Pancreas (tissue), 10 donors: ENCODE results near the gene STIM1. TPM values are rescaled to one million over a fixed set of nuclear protein-coding genes. Genes with fewer than 3 reads are reported as not detected.

Experiments
- ATAC-seq, 4 donors: fragments of 200-7000 bp; cut with Tn5 transposase; one replicate each; pipeline versions ENCODE4 v1.8.0 to v1.9.1; 2020; ENCODE audit warnings: mild to moderate bottlenecking in 4 of 4, moderate library complexity in 4 of 4
- DNase-seq, 6 donors: peaks; one replicate each; pipeline ENCODE4 v3.0.0-alpha.2; 2020
- FAIRE-seq: peaks from 2 replicates; lab custom pipeline; 2012; peaks lifted over from hg19 to GRCh38; lab: Jason Lieb, UNC
- H3K27ac ChIP-seq, 4 donors: fragments of 200-600 bp; sonication (generic); 1 replicate in 3 of 4; 2 replicates in 1 of 4; pipeline versions ENCODE4 v1.5.0 to v1.8.0; 2020
- H3K27me3 ChIP-seq, 4 donors: fragments of 200-600 bp; one replicate each; pipeline ENCODE4 v1.8.0; 2021
- H3K36me3 ChIP-seq, 3 donors: fragments of 200-600 bp; sonication (generic) in 1 of 3; one replicate each; pipeline versions ENCODE4 v1.5.0 to v1.8.0; 2020 to 2021
- H3K4me1 ChIP-seq, 3 donors: fragments of 200-600 bp; one replicate each; pipeline ENCODE4 v1.8.0; 2021
- H3K4me3 ChIP-seq, 4 donors: fragments of 200-600 bp; sonication (generic) in 2 of 4; one replicate each; pipeline versions ENCODE4 v1.5.0 to v1.8.0; 2020 to 2021
- H3K9me3 ChIP-seq, 4 donors: fragments of 200-600 bp; one replicate each; pipeline ENCODE4 v1.8.0; 2021
- CTCF ChIP-seq, 4 donors: fragments of 200-600 bp; sonication (generic) in 3 of 4; IDR thresholded peaks; one replicate each; pipeline versions ENCODE4 v1.5.0 to v1.8.0; 2021; ENCODE audit warnings: antibody characterized with exemption in 4 of 4
- WGBS, 2 donors: extraction: QIAGEN DNeasy Blood & Tissue Kit; methylation state at CpG; one replicate each; pipeline ENCODE4 v1.1.7; 2013; 5-methylcytosine and 5-hydroxymethylcytosine counted together
- intact Hi-C, 3 donors: fragments of 100-400 bp; cut with DNase I; formaldehyde crosslinking; loops; one replicate each; pipeline versions ENCODE4 v1.11.1 to v1.14.2; 2022
- polyA plus RNA-seq, 2 donors: library from polyadenylated mRNA; stranded (reverse); fragments of 200-250 nt; gene quantifications; one replicate each; pipeline ENCODE4 v1.2.3, GENCODE V29; 2013
- total RNA-seq, 6 donors: library from RNA; stranded (reverse); fragmentation: NEBNext Ultra II Directional in 4 of 6; extraction: Animal tissue kit (Norgen Biotek cat#: 25700) in 4 of 6; gene quantifications; one replicate each; pipeline versions ENCODE4 v1.2.1 to v1.2.4, GENCODE V29; 2021 to 2023
- donor health status: healthy with polysubstance abuse.
- donor health status: DM: no; HTN: no; CAD: no; lungs with moderate emphysema.
- donor health status: DM: no; HTN: no; CAD: no.
- donor health status: control.
- donor health status: control.
- donor health status: Bipolar disorder and iron deficiency.
- donor health status: DM: yes; HTN: yes; CAD: no.
- donor health status: DM: no; HTN: no; CAD: no.
- donor health status: DM: no; HTN: no; CAD: no.
- donor health status: DM: yes; HTN: yes; CAD: no.

Gene STIM1
- total and polyA plus RNA-seq, 8 donors, result 10.2 to 28.9 (median 18.8) TPM

DNA sequence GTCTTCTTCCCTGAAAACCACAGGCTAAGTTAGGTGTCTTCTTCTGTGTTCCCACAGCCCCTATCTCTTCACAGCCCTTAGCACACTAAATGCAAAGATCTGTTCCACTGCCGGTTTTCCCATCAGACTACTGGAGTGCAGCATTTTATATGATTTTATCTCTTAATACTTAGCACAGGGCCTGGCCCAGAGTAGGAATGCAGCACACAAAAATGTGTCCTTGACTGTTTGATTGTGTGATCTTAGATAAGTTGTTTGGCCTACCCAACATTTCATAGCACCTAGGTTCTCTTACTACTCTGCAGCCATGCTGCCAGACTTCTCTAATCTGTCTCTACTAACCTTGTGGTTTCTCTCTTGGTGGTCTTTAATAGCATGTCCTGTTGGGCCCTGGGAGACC lies 185.0 kb downstream of the STIM1 start:
- intact Hi-C loops, result no loop called here
- H3K27me3 ChIP-seq, result no peaks in the 10 kb centered on the region
- no peak overlapping the region for H3K4me3 ChIP-seq
- H3K4me1 ChIP-seq, result peaks cover 0 to 8% (median 0%) of the 10 kb centered on the region in 3 donors
- FAIRE-seq, result no peak
- no peak overlapping the region for H3K27ac ChIP-seq
- no peaks in the 10 kb centered on the region for H3K36me3 ChIP-seq
- H3K9me3 ChIP-seq, result no peaks in the 10 kb centered on the region
- TF ChIP-seq CTCF (IDR thresholded peaks at IDR 0.05), result no peak
- 12 to 60% methylated on average over 1 of the region's 1 CpG for WGBS, 2 donors
- DNase-seq, result no peak
- ATAC-seq, result peak in 2 of 4 donors; percentile 60 to 77

GRCh38 chr11:4041731-4042391 lies 186.4 kb downstream of the STIM1 start:
- ATAC-seq (no peak), FAIRE-seq (no peak), DNase-seq (no peak)
- WGBS, 2 donors, result 94 to 97% methylated on average over 6 of the region's 6 CpGs
- no peaks in the 10 kb centered on the region for H3K36me3 ChIP-seq
- no peak for TF ChIP-seq CTCF (IDR thresholded peaks at IDR 0.05)
- no peaks in the 10 kb centered on the region for H3K9me3 ChIP-seq
- no peak overlapping the region for H3K4me3 ChIP-seq
- intact Hi-C loops, result no loop called here
- no peak overlapping the region for H3K27ac ChIP-seq
- peaks cover 0 to 8% (median 0%) of the 10 kb centered on the region in 3 donors for H3K4me1 ChIP-seq
- no peaks in the 10 kb centered on the region for H3K27me3 ChIP-seq

DNA sequence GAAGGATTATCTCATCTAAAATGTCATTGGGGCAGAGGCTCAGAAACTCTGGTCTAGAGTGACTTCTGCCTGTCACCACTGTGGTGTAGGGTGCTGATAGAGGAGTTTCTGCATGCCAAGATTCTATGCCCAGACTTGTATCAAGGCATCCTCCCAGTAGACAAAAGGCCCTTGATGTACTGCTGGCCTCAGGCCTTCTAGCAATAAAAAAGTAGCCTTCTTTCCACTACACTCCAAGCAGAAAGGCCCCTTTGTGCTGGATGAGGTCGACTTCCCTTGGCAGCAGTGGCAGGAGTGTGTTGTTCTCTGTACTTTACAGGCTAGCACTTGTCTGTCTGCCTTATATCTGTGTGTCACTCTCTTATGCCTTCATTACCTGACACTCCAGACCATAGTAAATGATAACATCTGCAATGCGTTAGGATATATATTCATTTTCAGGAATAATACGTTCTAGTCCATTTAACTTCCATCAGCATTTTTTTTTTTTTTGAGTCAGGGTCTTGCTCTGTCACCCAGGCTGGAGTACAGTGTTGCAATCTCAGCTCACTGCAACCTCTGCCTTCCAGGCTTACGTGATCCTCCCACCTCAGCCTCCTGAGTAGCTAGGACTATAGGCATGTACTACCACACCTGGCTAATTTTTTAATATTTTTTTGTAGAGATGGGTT lies 189.6 kb downstream of the STIM1 start:
- H3K9me3 ChIP-seq, result no peaks in the 10 kb centered on the region
- no peak overlapping the region for H3K4me3 ChIP-seq
- H3K36me3 ChIP-seq, result no peaks in the 10 kb centered on the region
- 47 to 48% methylated on average over 4 of the region's 4 CpGs for WGBS, 2 donors
- ATAC-seq (peak in 3 of 4 donors; percentile 12 to 54 (median 13)), FAIRE-seq (no peak), DNase-seq (no peak)
- peaks cover 0 to 8% (median 0%) of the 10 kb centered on the region in 3 donors for H3K4me1 ChIP-seq
- no peak for TF ChIP-seq CTCF (IDR thresholded peaks at IDR 0.05)
- H3K27me3 ChIP-seq, result no peaks in the 10 kb centered on the region
- H3K27ac ChIP-seq, result no peak overlapping the region
- intact Hi-C loops, result no loop called here

DNA sequence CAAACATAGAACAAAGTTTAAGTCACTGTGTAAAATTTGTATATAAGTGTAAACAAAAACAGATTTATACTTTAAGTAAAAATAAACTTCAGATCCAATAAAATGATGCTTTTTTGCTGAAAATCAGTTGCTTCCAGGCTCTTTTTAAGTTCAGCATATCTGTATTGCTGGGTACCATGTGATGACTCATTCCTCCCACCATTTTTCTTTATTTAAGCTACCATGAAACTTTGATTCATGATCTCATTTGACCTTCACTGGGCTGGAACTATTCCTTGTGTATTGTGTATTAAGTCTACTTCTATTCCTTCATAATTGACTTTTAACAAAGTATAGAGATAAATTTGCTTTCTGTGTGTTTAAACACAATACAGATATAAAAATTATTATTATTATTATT lies 192.9 kb downstream of the STIM1 start:
- no peak for DNase-seq
- H3K36me3 ChIP-seq, result no peaks in the 10 kb centered on the region
- no peaks in the 10 kb centered on the region for H3K27me3 ChIP-seq
- intact Hi-C loops, result no loop called here
- FAIRE-seq, result no peak
- ATAC-seq, result no peak
- no peaks in the 10 kb centered on the region for H3K4me1 ChIP-seq
- no peaks in the 10 kb centered on the region for H3K9me3 ChIP-seq
- no peak overlapping the region for H3K27ac ChIP-seq
- H3K4me3 ChIP-seq, result no peak overlapping the region
- no peak for TF ChIP-seq CTCF (IDR thresholded peaks at IDR 0.05)

DNA sequence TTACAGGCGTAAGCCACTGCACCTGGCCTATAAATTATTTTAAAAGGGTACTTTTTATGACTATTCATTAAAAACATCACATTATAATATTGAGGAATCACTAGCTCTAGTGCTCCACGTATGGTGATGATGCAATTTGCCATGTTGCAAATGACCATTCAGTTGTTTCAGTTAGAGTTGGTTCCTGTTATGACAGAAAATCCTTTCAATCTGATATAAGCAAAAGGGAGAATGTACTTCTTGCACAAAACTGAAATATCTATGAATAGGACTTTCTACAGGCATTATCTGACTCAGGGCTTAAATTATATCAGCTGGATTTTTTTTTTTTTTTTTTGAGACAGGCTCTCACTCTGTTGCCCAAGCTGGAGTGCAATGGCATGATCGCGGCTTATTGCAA lies 193.5 kb downstream of the STIM1 start:
- DNase-seq, result no peak
- intact Hi-C loops, result no loop called here
- no peak for FAIRE-seq
- Histone ChIP-seq H3K36me3 (no peaks in the 10 kb centered on the region), H3K27ac (no peak overlapping the region), H3K4me1 (no peaks in the 10 kb centered on the region), H3K9me3 (no peaks in the 10 kb centered on the region), H3K4me3 (no peak overlapping the region), H3K27me3 (no peaks in the 10 kb centered on the region)
- ATAC-seq, result no peak
- 88 to 89% methylated on average over 4 of the region's 4 CpGs for WGBS, 2 donors
- TF ChIP-seq CTCF (IDR thresholded peaks at IDR 0.05), result no peak
